CD4-positive, alpha-beta T cell treated with Interleukin-2 at 100 ng/mL for 4 hours (primary cell): ENCODE data around the gene OR14C36.
"Not testable (repeated sequence)": the region's sequence is repeated elsewhere in the genome, so short reads cannot be mapped to it uniquely, and the experiment has no call there.

Experiments used
- DNase-seq: peaks from one replicate; pipeline ENCODE4 v3.0.0-alpha.2; 2020; ENCODE audit warnings: low spot score

Gene OR14C36

GRCh38 chr1:248348475-248348874, at the start of gene OR14C36:
Gene OR14C36, plus strand, starts transcription at chr1:248348775. Its CDS starts 0 bp downstream, at chr1:248348775.
- no peak for DNase-seq

- DNase-seq, result no peak
Observed at GRCh38 chr1:248303324-248303723, 45.3 kb upstream of the OR14C36 start, which contains the start of gene OR2T12. Gene OR2T12, minus strand, starts transcription at chr1:248303424. Its CDS starts 7,846 bp downstream, at chr1:248295578.

GRCh38 chr1:248305672-248306071, 42.9 kb upstream of the OR14C36 start:
- not testable (repeated sequence) for DNase-seq

- DNase-seq, result no peak
Observed at GRCh38 chr1:248306103-248306502, 42.5 kb upstream of the OR14C36 start.

- DNase-seq, result not testable (repeated sequence)
Observed at GRCh38 chr1:248306740-248307139, 41.8 kb upstream of the OR14C36 start.

- no peak for DNase-seq
Observed at GRCh38 chr1:248316796-248317195, 31.8 kb upstream of the OR14C36 start.

- no peak for DNase-seq
Observed at GRCh38 chr1:248324468-248324867, 24.1 kb upstream of the OR14C36 start, which contains the start of gene OR2M7. Gene OR2M7, minus strand, starts transcription at chr1:248324568. Its CDS starts 0 bp downstream, at chr1:248324568.

- no peak for DNase-seq
Observed at GRCh38 chr1:248343451-248343850, 5.1 kb upstream of the OR14C36 start.

GRCh38 chr1:248359415-248359814, 10.8 kb downstream of the OR14C36 start:
- no peak for DNase-seq

- DNase-seq, result no peak
Observed at GRCh38 chr1:248361121-248361715, 12.6 kb downstream of the OR14C36 start, which contains the start of gene OR2T4. Gene OR2T4, plus strand, starts transcription at chr1:248361665. Its CDS starts 0 bp downstream, at chr1:248361665.

- DNase-seq, result no peak
Observed at GRCh38 chr1:248366609-248367008, 18.0 kb downstream of the OR14C36 start.

- no peak for DNase-seq
Observed at GRCh38 chr1:248372394-248372793, 23.8 kb downstream of the OR14C36 start.

- no peak for DNase-seq
Observed at GRCh38 chr1:248373761-248374160, 25.2 kb downstream of the OR14C36 start.

GRCh38 chr1:248375446-248375845, 26.9 kb downstream of the OR14C36 start, which contains the start of gene OR2T6:
Gene OR2T6, plus strand, starts transcription at chr1:248375746. Its CDS starts 11,863 bp downstream, at chr1:248387609.
- DNase-seq, result no peak

GRCh38 chr1:248376916-248377315, 28.3 kb downstream of the OR14C36 start:
- no peak for DNase-seq

- no peak for DNase-seq
Observed at GRCh38 chr1:248380854-248381253, 32.3 kb downstream of the OR14C36 start.

GRCh38 chr1:248388426-248388825, 39.9 kb downstream of the OR14C36 start:
- no peak for DNase-seq

- DNase-seq, result no peak
Observed at GRCh38 chr1:248393050-248393449, 44.5 kb downstream of the OR14C36 start.
